K562 treated with DMSO at 1 percent for 12 hours (cell line): ENCODE results near the gene IL6. TPM values are rescaled to one million over a fixed set of nuclear protein-coding genes. Genes with fewer than 3 reads are reported as not detected.

Experiments used
- total RNA-seq: library from RNA; unstranded; fragments of 300-600 nt; gene quantifications from 2 replicates; pipeline ENCODE4 v1.2.3, GENCODE V29; 2022; ENCODE audit not compliant: insufficient read depth

Gene IL6
- 2.4 and 3.2 TPM in 2 replicates for total RNA-seq

GRCh38 chr7:22726907-22727713 is at the start of gene IL6:
IL6 (plus strand) TSS chr7:22727200; CDS start chr7:22727263, 63 bp downstream.

Other genes starting within 250 kb of the IL6 start
- gene STEAP1B, start 227.0 kb upstream of the IL6 start, total RNA-seq, result 12.8 and 18.3 TPM in 2 replicates
- gene TOMM7, start 95.6 kb downstream of the IL6 start, total RNA-seq, result 559 and 655 TPM in 2 replicates